Measurements from ENCODE around the gene FAM47C.
"Not testable (repeated sequence)": the region's sequence is repeated elsewhere in the genome, so short reads cannot be mapped to it uniquely, and the experiment has no call there.

The FAM47C gene

DNA sequence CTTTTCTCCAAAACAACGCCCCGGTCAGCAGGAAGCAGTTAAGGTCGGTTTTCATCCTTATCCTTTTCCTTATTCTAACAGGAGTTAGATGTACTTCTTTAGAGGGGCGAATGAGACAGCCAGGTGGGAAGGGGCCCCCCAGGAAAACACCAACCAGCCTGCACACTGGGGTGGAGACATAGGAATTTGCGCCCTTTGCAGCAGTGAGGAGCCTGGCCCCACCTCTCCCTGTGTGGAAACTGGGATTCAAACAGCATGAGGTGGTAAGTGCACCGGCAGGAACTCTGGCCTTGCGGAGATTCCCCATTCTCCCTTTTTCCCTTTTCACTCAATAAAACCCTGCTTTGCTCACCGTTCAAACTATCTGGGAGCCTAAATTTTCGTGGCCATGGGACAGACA, 8.0 kb upstream of the FAM47C start:
- DNase-seq (ENCODE audit: insufficient read length, low spot score) (no peak), FAIRE-seq (no peak)
- TF ChIP-seq TAF1 (IDR thresholded peaks at IDR 0.05; ENCODE audit: low read depth, low read length) (no peak), SPI1 (IDR thresholded peaks at IDR 0.05; ENCODE audit: low read depth, low read length) (no peak), PAX5 (IDR thresholded peaks at IDR 0.05; ENCODE audit: insufficient read depth, low read length, severe bottlenecking) (no peak)

DNA sequence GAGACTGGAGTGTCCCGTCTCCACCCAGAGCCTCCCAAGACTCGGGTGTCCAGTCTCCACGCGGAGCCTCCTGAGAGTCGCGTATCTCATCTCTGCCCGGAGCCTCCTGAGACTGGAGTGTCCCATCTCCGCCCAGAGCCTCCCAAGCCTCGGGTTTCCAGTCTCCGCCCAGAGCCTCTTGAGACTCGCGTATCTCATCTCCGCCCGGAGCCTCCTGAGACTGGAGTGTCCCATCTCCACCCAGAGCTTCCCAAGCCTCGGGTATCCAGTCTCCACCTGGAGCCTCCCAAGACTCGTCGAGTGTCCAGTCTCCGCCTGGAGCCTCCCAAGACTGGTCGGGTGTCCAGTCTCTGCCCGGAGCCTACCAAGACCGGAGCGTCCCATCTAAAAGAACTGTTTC, 2.3 kb downstream of the FAM47C start:
- no peak for FAIRE-seq
- TF ChIP-seq TAF1 (IDR thresholded peaks at IDR 0.05; ENCODE audit: low read depth, low read length) = no peak
- TF ChIP-seq POU2F2 (IDR thresholded peaks at IDR 0.05; ENCODE audit: low read depth, low read length) = no peak
- TF ChIP-seq POLR2A (IDR thresholded peaks at IDR 0.05; ENCODE audit: low read depth, low read length) = no peak
- no peak for TF ChIP-seq PAX5 (IDR thresholded peaks at IDR 0.05; ENCODE audit: insufficient read depth, low read length, severe bottlenecking)
- no peak for TF ChIP-seq POLR2AphosphoS5 (IDR thresholded peaks at IDR 0.05; ENCODE audit: low read depth, low read length)
- no peak for TF ChIP-seq SPI1 (IDR thresholded peaks at IDR 0.05; ENCODE audit: low read depth, low read length)

GRCh38 chrX:37034260-37034659, 26.1 kb downstream of the FAM47C start:
- FAIRE-seq; DNase-seq (ENCODE audit: insufficient read length, low spot score): not testable (repeated sequence)

More for the DNA sequence above, 2.3 kb downstream of the FAM47C start:
- no peak for DNase-seq (ENCODE audit: insufficient read length, low spot score)

- DNase-seq (ENCODE audit: insufficient read length, low spot score); FAIRE-seq: not testable (repeated sequence)
Measured at GRCh38 chrX:37036674-37037220, 28.6 kb downstream of the FAM47C start.

DNA sequence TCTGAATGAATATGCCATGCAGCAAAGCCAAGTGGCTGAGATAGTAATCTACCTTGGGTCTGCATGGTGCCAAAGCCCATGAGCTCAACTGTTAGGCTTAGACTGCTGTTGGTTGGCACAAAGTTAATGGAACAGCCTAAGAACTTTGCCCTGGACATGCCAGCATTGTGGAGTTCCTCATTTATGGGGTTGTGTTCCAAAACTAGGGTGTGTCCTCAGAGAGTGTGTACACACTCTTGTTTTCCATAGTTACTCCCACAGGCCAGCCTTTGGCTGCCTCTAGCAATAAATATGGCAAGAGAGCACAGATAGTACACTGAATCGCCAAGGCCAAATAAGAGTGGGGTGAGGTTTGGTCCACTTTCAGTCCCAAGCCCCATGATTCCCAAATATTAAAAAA, 30.6 kb downstream of the FAM47C start:
- not testable (repeated sequence) for DNase-seq (ENCODE audit: insufficient read length, low spot score); FAIRE-seq

DNA sequence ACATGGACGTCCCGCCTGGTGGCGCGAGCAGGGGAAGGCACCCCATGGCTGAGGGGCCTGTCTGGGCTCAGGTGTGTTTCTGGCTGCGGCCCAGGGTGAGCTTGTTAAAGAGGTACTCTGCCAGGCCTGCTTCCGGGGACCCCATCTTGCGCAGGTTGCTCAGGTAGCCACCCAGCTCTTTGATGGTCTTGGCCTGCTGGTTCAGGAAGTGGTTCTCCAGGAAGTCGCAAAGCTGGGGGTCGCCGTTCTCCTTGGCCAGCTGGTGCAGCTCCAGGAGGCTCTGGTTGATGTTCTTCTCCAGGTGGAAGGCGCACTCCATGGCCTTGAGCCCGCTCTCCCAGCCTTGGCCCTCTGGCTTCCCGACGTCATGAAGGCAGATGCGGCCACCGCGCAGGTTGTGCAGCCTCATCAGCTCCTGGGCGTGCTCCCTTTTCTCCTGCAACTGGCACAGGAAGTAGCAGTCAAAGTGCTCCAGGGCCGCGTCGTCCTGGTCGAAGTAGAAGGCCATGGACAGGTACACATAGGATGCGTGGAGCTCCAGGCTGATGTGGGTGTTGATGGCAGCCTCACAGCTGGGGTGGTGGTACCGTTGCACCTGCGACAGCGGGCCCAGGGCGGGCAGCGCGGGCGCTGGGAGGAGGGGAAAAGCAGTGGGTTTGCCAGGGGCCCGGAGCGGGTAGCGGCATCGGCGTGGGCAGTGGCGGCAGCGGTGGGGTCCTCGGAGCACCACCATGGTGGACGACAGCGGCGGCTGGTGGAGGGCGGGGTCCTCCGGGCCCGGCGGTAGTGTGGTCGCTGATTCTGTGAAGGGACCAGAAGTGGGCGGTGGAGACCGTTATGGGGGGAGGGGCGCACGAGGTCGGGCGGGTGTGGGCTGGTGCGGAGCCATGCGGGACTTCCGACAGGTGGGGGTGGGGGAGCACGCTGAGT, 35.1 kb downstream of the FAM47C start:
- FAIRE-seq; DNase-seq (ENCODE audit: insufficient read length, low spot score): not testable (repeated sequence)

- TF ChIP-seq POLR2A (IDR thresholded peaks at IDR 0.05; ENCODE audit: low read depth, low read length) = no peak
- FAIRE-seq (no peak), DNase-seq (ENCODE audit: insufficient read length, low spot score) (no peak)
Measured at GRCh38 chrX:37047776-37048175, 39.6 kb downstream of the FAM47C start.

DNA sequence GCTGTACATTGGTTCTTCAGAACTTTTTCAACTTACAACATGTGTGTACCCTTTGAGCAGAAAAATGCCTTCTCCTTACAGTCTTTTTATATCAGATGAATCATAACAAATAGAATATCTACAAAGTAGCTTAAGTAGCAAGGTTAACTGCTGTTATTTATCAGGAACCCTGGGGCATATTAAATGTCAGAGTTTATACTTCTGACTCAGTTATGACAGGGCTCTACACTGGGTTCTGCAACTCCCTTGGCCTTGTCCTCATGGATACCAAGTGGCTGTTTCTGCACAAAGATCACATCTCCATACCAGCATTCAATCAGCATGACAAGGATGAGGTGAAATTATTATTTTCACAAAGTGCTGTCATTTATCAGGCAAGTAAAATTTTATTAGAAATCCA, 49.4 kb downstream of the FAM47C start:
- not testable (repeated sequence) for FAIRE-seq

DNA sequence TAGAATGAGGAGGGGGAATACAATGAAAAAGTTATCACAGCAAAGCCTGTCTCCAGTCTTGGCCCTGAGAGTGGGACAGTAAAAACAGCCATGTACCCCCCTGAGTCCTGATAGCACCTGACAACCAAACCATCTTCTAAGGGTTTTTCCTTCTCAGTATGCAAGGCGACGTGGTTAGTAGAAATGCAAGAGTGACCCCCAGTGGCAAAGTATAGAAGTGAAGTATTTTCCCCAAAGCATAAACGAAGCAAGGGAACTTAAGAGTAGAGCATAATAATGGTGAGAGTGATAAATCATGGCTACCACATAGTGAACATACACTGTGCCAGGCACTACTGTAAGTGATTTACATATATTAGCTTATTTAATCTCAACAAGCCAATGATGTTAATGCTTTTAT, 52.8 kb downstream of the FAM47C start:
- DNase-seq (ENCODE audit: insufficient read length, low spot score) = no peak

More for the DNA sequence above, 49.4 kb downstream of the FAM47C start:
- not testable (repeated sequence) for DNase-seq (ENCODE audit: insufficient read length, low spot score)

More for the DNA sequence above, 52.8 kb downstream of the FAM47C start:
- no peak for FAIRE-seq
- TF ChIP-seq POU2F2 (IDR thresholded peaks at IDR 0.05; ENCODE audit: low read depth, low read length) = no peak

Data from GM12891 (cell line).